A673 (cell line): ENCODE results near the gene SDK1. TPM values are rescaled to one million over a fixed set of nuclear protein-coding genes. Genes with fewer than 3 reads are reported as not detected.

Source experiments
- BruUV-seq: library from RNA; stranded (reverse); fragments of 400-500 nt; replicated peaks from 2 replicates; lab custom pipeline; 2021; lab: Mats Ljungman, UMichigan
- CTCF ChIA-PET: fragments of 300-600 bp; sonication (Branson Sonifier 250); formaldehyde crosslinking; loops from one replicate; lab custom pipeline; 2022; ENCODE audit warnings: antibody characterized with exemption; lab: Charles Lee
- POLR2A ChIA-PET: fragments of 300-600 bp; sonication (Branson Sonifier 250); formaldehyde crosslinking; loops from one replicate; lab custom pipeline; 2022; ENCODE audit warnings: antibody characterized with exemption; ENCODE audit not compliant: low non-redundant PET; lab: Charles Lee
- DNase-seq: peaks from one replicate; pipeline ENCODE4 v3.0.0-alpha.2; 2015; ENCODE audit warnings: low spot score
- H3K27ac ChIP-seq: fragments of 200-600 bp; sonication (generic); 2 replicates; pipeline ENCODE4 v1.5.1; 2016; ENCODE audit warnings: mixed run types, low read depth, mild to moderate bottlenecking, mixed read lengths, antibody characterized with exemption, low read length; ENCODE audit not compliant: poor library complexity, severe bottlenecking
- H3K27me3 ChIP-seq: fragments of 200-600 bp; sonication (generic); replicated peaks from 2 replicates; pipeline ENCODE4 v1.6.1; 2017; ENCODE audit warnings: mixed run types, low read depth, mild to moderate bottlenecking, mixed read lengths, antibody characterized with exemption, low read length; ENCODE audit not compliant: insufficient read depth, poor library complexity
- H3K36me3 ChIP-seq: fragments of 200-600 bp; sonication (generic); 2 replicates; pipeline ENCODE4 v1.6.1; 2016; ENCODE audit warnings: mixed run types, mild to moderate bottlenecking, mixed read lengths, antibody characterized with exemption, low read length; ENCODE audit not compliant: insufficient read depth, poor library complexity, severe bottlenecking
- H3K4me1 ChIP-seq: fragments of 200-600 bp; sonication (generic); 2 replicates; pipeline ENCODE4 v1.6.1; 2017; ENCODE audit warnings: mixed run types, mild to moderate bottlenecking, mixed read lengths, antibody characterized with exemption, low read length; ENCODE audit not compliant: insufficient read depth, poor library complexity, severe bottlenecking
- H3K4me3 ChIP-seq: fragments of 200-600 bp; sonication (generic); 2 replicates; pipeline ENCODE4 v1.5.1; 2016; ENCODE audit warnings: low read depth, mixed run types, mild to moderate bottlenecking, mixed read lengths, low read length; ENCODE audit not compliant: poor library complexity, severe bottlenecking
- H3K9me3 ChIP-seq: fragments of 200-600 bp; sonication (generic); 2 replicates; pipeline ENCODE4 v1.6.1; 2016; ENCODE audit warnings: mixed run types, low read depth, mild to moderate bottlenecking, mixed read lengths, antibody characterized with exemption, low read length; ENCODE audit not compliant: poor library complexity, severe bottlenecking
- CTCF ChIP-seq: fragments of 300-800, 200-600 bp; sonication (generic); conservative IDR thresholded peaks from 2 replicates; pipeline ENCODE4 v1.5.1; 2017; ENCODE audit warnings: low read depth, mild to moderate bottlenecking, antibody characterized with exemption, low read length, moderate library complexity, mixed read lengths
- EZH2 ChIP-seq: fragments of 200-600 bp; sonication (generic); IDR thresholded peaks from 2 replicates; pipeline ENCODE4 v1.6.1; 2017; ENCODE audit warnings: borderline replicate concordance, low read depth, mild to moderate bottlenecking, mixed read lengths, antibody characterized with exemption, low read length; ENCODE audit not compliant: poor library complexity, severe bottlenecking
- intact Hi-C: fragments of 100-400 bp; cut with micrococcal nuclease; formaldehyde crosslinking; loops from one replicate; pipeline ENCODE4 v1.10.0; 2022; ENCODE audit not compliant: unreplicated experiment
- total RNA-seq: library from RNA; stranded (reverse); gene quantifications from 2 replicates; pipeline ENCODE4 v1.2.3, GENCODE V29; 2021

Gene SDK1
- total RNA-seq, 1 experiment from 2014 or later: 14.7 TPM

DNA sequence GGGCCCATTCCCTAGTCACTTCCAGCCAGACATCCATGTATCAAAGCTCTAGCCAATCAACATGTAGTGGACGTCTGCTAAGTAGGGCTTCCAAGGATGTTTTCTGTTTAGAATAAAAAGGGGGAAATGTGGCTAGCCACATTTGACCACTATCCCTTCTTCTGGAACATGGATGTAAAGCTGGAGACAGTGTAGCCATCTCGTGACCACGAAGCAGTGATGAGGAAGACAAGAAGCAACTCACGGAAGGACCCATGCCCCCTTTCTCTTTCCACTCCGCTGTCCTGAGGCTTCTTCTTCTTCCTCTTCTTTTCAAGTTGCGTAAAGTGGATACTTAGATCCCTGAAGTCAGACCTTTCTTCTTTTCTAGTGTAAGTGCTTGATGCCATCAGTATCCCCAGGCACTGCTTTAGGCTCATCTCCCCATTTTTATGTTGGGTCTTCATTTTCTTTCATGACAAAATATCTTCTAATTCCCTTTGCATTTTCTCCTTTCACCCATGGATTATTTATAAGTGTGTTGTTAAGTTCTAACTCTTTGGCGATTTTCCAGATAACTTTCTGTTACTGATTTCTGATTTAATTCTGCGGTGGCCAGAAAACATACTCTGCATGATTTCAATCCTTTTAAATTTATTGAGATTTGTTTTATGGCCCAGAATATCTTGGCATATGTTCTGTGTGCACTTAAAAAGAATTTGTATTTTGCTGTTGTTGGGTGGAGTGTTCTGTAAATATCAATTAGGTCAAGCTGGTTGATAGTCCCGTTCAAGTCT is 594.5 kb downstream of the SDK1 start:
- no TSS peak for BruUV-seq
- no peaks in the 10 kb centered on the region for H3K27me3 ChIP-seq
- H3K4me3 ChIP-seq: no peak overlapping the region
- H3K27ac ChIP-seq: no peak overlapping the region
- no peak for DNase-seq
- intact Hi-C loops: loop anchor here (2.0 to 5.0 kb wide), 4 partner anchors 198 to 1033 kb away; partner anchors contain the start of gene SDK1
- ChIA-PET CTCF (no interaction called here), POLR2A (no interaction called here)
- H3K4me1 ChIP-seq: no peaks in the 10 kb centered on the region
- TF ChIP-seq CTCF: no peak
- no peak for TF ChIP-seq EZH2
- H3K36me3 ChIP-seq: no peaks in the 10 kb centered on the region
- H3K9me3 ChIP-seq: no peaks in the 10 kb centered on the region

GRCh38 chr7:3896169-3896765 is 595.2 kb downstream of the SDK1 start:
- POLR2A ChIA-PET: no interaction called here
- no peak for DNase-seq
- intact Hi-C loops: loop anchor here (2.0 to 5.0 kb wide), 3 partner anchors 199 to 1034 kb away; partner anchors contain the start of gene SDK1

More at GRCh38 chr7:3896169-3896765, 595.2 kb downstream of the SDK1 start:
- Histone ChIP-seq H3K4me1 (no peaks in the 10 kb centered on the region), H3K27me3 (no peaks in the 10 kb centered on the region), H3K36me3 (no peaks in the 10 kb centered on the region), H3K27ac (no peak overlapping the region), H3K9me3 (no peaks in the 10 kb centered on the region), H3K4me3 (no peak overlapping the region)
- CTCF ChIA-PET: no interaction called here
- BruUV-seq: no TSS peak
- TF ChIP-seq CTCF (no peak), EZH2 (no peak)
